NCI-H1694 (cell line): ENCODE data around the gene KSR1.
"Not testable (repeated sequence)": the region's sequence is repeated elsewhere in the genome, so short reads cannot be mapped to it uniquely, and the experiment has no call there.

Experiments used
- DNase-seq: peaks from one replicate; lab custom pipeline; 2025; lab: John Stamatoyannopoulos, UW

The KSR1 gene

DNA sequence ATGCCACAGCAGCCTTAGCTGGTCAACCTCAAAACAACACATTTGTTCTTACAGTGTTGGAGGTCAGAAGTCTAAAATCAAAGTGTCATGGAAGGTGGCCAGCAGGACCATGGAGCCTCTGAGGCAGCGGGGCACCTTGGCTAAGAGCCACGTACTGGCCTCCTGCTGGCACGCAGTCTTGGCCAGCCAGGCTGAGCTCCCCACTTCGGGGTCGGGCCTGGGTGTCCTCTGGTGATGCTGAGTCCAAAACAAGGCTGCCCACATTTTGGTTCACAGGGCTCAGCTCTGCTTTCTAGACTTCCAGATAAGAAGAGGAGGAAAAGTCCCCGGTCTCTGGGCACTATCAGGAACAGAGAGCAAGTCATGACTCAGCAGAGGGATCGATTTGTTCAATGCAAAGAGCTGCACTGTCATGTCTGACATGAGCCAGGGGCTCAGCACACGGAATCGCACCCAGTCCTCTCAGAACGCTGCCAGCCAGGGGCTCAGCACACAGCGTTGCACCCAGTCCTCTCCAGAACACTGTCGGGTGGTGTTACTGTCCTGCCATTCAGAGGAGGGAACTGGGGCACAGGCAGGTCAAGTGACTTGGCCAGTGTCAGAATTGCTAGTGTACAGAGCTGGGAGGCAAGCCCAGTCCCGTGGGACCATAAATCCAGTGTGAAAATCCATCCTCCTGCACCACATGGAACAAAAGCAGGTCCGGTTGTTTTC lies 177.2 kb downstream of the KSR1 start:
- DNase-seq: no peak

DNA sequence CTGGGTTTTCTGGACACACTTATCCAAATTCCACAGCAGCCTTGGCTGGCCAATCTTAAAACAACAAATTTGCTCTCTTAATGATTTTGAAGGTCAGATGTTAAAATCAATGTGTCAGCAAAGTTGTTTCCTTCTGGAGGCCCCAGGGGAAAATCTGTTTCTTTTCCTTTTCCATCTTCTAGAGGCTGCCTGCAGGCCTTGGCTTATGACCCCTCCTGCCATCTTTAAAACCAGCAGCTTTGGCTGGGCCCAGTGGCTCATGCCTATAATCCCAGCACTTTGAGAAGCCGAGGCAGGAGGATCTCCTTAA lies 177.7 kb downstream of the KSR1 start:
- DNase-seq: no peak

DNA sequence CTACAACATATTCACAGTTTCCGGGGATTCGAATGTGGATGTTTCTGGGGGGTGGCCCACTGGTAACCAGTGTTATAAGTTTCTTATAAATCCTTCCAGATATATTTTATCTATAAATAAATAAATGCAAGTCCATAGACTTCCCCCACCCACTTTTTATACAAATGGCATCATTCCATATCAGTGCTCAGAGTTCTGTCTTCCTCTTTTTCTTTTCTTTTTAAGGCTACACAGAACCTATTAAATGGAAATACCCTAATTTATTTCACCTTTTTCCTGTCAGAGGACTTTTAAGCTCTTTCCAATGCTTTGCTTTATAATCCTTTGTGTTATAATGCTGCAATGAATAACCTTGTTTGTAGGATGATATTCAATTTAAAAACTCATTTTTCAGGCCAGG lies 178.5 kb downstream of the KSR1 start:
- DNase-seq: no peak

DNA sequence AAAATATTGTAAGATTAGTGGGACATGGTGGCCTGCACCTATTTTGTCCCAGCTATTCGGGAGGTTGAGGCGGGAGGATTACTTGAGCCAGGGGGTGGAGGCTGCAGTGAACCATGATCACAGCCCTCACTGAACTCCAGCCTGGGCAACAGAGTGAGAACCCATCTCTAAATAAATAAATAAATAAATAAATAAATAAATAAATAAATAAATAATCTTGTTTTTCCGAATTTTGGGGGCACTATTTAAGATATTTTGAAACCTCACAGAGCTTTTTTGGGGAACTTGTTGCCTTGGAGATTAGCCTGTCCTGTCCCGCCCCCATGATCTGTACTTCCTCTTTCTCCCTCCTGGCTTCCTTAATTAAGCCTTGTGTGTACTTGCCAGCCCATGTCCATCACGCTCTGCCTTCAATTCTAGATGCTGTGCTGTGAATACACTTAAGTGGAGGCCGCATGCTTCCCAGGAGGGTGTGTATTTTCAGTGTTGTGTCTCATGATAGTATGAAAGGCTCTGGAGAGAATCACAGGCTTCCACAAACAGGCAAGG lies 179.1 kb downstream of the KSR1 start:
- DNase-seq: no peak

DNA sequence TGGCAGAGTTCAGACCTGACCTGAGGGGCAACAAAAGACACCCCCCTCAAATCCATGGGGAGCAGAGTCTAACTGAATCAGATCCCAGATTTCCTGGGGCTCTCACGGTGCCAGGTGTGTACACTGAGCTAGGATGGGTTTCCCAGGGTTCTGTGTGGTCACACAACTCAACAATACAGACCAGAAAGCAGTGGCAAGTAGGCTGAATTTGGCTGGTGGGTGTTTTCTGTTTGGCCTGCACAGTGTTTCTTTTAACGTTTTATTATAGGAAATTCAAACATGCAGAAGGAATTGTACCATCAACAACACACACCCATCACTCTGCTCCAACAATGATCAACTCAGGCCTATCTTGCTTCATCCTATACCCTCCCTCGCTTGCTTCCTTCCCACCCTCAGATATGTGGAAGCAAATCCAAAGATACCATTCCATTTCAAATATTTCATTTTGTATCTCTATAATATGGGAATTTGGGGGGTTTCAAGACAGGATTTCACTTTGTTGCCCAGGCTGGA lies 179.8 kb downstream of the KSR1 start:
- not testable (repeated sequence) for DNase-seq

DNA sequence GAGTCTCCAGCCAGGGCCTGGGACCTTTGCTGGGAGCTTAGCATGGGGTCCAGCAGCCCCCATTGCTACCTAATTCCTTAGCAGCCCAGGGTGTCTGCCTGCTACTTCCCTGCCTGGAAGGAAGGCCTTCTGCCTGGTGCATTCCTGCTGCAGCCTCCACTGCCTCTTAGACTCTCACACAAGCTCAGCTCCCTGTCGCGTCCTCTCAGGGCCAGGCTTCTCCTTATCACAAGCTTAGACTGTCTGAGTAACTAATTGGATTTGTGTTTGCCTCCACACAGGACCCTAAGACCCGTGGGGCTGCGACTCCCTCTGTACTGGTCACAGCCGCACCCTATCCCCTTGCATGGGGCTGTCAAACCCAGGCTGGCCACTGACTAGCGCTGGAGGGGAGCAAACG lies 181.6 kb downstream of the KSR1 start:
- DNase-seq: not testable (repeated sequence)

DNA sequence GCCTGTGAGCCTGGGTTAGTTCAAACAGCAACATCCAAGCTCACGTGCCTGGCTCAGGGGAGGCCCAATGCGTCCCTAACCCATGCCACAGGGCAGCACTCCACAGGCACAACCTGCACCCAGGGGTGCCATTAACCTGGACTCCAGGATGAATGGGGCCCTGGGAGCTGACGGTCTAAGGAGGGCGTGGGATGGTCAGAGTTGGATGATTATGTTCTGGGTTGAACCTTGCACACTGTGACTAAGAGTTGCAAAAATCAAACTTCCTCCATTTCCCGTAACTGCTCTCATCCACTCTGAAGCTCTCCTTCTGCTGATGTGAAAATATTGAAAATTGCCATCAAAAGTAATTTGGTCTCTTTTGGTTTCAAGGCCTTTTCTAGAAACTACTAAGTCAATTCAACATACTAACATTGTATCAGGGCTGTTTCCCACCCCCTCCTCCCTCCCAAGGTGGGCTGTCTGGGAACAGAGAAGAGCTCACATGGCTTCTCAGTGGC lies 182.2 kb downstream of the KSR1 start:
- DNase-seq: not testable (repeated sequence)

DNA sequence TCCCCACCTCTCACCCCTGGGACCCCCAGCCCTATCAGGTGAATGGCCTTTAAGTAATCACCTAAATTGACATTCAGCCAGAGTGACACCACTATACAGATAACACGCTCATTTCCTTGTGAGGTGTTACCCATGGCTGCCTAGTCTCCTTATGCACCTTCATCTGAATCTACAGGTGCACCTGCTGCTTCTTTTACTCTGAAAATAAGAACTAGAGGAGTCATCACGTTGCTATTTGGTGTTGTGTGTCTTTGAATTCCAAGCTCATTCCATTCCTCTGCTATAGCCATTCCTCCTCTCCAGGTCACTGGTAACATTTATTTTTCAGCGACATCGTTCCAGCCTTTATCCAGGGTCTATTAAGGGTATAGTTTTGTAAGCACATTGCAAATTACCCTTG lies 184.5 kb downstream of the KSR1 start:
- DNase-seq: no peak

DNA sequence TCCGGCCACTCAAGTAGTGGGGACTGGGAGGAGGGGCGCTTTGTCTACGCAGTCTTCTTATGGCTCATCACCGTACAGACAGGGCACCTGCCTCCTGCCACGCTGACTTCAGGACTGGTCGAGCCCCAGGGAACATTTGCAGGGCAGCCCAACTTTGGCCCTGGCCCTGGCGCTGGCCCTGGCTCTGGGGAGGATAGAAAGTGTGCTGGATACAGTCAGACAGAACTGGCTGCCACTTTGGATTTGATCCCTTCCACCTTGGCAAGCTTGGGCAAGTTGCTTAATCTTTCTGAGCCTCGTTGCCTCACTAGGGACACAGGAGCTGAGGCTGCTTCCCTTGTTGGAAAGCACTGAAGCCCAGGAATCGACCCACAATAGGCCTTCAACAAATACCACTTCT lies 188.3 kb downstream of the KSR1 start:
- DNase-seq: no peak

DNA sequence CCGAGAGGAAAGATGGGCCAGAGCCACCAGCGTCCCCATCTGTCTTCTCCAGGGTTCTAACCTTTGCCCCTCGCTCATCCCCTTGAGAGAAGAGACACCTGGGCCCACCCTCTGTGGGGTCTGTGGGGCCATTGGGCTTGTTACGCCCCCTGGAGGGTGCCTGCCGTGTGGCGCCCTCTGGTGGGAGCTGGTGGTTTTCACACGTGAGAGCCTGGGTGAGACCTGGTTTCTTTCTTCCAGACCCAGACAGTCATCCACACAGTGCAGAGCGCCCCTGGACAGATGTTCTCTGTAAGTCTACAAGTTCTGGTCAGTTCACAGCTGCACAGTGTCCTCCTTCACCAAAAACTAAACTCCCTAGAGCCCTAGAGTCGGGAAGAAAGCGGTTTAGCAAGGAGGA lies 189.4 kb downstream of the KSR1 start:
- not testable (repeated sequence) for DNase-seq

DNA sequence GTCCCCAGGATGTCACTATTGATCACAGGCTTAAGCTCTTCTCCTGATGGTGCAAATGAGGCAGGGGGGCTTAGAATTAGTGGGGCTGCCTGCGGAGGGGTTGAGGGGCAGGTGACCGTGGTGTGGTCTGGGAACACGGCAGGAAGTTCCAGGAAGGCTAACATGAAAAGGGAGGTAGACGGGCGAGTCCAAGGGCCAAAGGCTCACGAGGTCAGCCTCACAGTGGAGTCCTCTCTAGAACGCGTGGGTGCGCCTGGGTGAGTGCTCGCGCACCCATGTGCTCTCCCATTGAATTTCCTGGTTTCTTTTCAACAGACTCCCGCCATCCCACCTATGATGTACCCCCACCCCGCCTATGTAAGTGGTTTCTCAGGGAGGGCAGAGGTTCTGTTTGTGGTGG lies 190.0 kb downstream of the KSR1 start:
- no peak for DNase-seq

DNA sequence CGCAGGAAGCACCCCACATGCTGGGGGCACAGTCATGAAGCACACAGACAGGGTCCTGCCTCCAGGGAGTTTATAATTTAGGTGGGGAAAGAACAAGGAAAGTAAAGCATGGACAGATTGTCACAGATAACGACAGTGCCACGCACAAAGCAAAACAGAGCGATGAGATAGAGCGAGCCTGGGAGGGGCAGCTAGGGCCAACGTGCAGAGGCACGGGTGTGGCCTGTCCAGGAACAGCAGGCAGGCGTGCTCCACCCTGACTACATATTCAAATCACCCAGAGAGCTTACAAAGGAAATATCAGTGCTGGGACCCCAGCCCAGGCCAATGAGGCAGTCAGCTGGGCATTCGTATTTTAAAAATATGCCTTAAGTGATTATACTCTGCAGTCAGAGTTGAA lies 191.5 kb downstream of the KSR1 start:
- DNase-seq: no peak

DNA sequence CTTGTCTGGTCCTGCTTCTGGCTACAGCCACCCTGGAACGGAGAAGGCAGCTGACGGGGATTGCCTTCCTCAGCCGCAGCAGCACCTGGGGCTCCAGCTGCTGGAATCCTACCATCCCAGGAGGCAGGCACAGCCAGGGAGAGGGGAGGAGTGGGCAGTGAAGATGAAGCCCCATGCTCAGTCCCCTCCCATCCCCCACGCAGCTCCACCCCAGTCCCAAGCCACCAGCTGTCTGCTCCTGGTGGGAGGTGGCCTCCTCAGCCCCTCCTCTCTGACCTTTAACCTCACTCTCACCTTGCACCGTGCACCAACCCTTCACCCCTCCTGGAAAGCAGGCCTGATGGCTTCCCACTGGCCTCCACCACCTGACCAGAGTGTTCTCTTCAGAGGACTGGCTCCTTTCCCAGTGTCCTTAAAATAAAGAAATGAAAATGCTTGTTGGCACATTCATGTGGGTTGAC lies 192.9 kb downstream of the KSR1 start:
- not testable (repeated sequence) for DNase-seq

DNA sequence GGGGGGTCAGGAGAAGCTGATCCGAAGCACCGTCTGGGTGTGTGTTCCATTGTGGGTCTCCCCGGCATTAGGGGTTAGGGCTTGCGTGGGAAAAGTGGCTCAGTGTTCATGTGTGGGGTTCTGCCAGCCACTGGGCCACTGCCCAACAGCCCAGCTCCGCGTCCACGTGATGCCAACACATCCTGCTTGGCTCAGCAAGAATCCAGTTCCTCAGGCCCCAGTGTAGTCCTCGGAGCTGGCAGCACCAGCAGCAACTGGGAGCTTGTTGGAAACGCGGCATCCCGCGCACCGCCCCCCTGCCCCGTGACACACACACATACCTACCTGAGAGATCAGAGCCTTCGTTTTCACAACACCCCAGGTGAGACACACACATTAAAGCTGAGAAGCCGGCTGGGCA lies 193.7 kb downstream of the KSR1 start:
- DNase-seq: no peak

DNA sequence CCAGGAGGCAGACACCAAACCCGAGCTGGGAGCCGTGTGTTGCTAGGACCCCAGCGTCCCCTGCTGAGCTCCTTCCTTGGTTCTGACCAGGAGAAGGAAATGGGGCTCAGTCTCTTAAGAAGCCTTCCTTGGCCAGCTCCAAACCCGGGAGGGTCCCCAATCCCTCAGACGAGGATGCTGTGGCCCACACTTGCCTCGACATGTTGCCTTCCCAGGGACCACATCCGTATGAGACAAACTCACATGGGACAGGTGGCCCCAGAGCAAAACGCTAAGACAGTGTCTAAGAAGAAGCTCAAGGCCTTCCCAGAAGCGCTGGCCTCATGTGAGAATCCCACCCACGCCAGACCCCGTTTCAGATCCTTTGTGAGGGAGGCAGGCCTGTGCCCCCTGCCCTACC lies 194.6 kb downstream of the KSR1 start:
- no peak for DNase-seq

DNA sequence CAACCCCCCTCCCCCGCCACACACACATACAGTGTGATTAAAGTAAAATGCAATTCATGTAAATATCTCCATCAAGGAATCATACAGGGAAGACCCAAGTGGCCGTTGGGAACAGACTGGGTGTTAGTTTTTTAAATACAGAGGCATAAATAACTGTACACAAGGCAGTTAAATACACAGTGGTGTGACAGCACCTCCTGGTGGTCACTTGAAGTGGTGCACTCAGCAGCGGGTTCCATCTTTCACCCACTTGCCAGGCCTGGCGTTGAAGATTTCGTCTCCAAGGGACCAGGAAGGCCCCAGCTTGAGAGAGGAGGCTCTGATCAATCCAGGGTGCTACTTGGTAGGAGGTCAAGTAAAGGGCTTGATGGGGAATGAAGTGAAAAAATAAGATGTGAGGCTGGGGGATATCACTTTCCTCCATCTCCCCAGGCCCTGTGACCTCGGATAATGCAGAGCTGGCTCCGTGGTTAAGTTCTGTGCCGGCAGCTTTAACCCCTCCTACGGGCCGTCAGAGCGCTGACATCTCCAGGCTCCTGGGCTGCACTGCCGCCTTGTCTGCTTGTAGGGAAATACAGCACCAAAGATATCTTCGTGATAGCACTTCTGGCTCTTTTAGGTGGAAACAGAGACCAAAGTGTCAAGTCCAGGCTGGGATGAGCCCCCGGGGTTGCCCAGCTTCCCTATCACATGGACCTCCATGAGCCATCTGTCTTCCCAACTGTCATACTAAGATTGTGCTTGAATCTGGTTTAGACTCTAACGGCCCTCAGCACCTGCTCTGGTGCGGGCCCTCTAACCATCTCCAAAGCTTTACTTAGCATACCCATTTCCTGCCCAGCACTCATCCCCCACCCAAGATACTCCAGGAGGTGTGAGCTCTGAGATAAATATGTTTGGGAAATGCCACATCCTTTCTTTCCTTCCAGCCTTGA lies 195.4 kb downstream of the KSR1 start:
- peak; percentile 48 for DNase-seq

DNA sequence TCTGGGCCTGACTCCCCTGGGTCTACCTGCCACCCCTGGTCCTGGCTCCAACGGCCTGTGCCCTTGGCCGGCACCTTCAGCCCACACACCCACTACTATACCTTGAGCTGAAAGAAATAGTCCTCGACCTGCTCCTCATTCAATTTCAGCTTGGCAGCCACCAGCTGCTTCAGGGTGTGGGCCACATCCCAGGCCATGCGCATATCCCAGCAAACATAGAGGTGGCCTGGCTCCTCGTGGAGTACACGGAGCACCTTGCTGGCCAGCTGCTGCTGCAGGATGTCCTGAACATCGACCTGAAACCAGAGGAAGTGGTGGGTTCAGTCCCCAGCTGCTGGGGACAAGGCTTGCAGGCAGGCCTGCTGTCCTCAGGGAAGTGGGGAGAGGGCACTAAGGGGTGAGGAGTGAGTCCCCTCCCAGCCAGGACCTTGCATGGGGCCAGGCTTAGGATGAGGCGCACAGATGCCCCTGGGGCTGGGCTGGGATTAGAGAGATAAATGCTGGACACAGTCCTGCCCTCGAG lies 197.3 kb downstream of the KSR1 start:
- DNase-seq: not testable (repeated sequence)

DNA sequence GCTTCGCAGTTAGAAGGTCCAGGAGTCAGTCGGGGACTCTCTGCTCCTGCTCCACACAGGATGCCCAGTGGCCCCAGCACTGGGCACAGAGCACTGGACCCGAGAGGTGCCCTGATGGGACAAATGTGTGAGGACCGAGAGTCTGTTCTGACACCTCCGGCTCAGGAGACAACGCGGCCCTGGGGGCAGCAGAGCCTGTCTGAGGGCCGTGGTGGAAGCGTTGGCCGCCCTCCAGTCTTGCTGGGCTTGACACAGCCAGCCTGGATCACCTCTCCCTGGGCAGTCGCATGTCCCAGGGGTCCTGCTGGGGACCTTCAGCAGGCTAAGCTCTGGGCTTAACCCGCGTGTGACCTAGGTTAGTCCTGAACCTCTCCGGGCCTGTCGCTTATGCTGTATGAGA lies 197.9 kb downstream of the KSR1 start:
- DNase-seq: no peak

DNA sequence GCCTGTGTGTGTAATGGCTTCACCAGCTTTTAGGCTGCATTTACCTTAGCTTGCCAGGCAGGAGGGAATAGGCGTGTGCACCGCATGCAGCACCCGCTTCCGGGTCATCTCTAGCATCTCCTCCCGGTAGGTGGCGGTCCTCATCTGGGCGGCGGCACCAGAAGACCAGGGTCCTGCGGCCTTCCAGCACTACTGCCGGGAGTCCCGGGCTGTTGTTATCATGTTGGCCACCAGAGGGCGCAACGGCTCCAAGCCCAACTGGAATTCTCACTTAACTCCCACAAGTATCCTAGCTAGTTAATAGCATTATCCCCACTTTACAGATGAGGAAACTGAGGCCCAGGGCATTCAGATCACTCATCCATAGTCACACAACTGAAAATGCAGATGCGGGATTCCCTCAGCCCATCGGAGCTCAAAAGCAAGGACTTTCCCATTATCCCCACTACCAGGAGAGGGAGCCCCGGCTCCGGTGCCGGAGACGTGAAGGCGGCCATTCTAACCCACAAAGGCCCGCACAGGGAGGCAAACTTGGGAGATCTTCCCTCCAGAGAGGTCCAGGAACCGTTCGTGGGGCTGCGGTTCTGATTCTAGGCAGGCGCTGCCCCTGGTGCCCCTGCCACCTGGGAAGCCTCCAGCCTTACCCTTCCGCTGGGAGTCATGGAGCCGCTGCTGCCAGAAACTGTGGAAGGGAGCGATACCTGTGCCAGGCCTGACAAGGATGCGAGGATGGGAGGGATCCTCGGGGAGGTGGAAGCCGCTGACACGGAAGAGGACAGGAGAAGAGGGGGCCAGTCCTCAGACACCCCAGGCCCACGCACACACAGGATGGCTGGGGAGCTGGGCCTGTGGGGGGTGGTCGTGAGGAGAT lies 198.6 kb downstream of the KSR1 start:
- peak; percentile 89 for DNase-seq

DNA sequence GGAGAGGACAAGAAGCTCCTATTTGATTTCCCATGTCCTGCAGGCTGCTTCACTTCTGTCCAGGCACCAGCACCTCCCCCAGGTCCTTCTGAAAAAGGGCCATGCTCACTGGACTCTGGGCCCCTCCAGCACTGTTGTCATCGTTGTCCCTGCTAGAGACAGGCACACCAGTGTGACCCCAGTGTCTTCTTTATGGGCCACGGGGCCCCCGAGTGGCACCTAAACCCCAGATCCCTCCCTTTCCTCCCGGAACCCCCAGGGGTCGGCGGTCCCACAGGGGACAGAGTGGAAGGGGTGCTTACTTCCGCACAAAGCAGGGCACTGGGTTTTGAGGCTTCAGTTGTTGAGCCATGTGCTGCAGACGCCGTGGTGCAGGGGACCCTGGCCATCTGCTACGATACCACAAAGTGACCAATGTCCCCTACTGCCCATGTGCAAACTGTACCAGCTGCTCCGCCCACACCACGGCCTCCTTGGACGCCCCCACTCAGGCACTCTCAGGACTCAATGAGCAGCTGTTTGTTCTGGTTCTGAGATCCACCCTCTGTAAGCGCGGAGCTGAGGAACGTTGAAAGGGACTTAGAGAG lies 199.4 kb downstream of the KSR1 start:
- DNase-seq: not testable (repeated sequence)

DNA sequence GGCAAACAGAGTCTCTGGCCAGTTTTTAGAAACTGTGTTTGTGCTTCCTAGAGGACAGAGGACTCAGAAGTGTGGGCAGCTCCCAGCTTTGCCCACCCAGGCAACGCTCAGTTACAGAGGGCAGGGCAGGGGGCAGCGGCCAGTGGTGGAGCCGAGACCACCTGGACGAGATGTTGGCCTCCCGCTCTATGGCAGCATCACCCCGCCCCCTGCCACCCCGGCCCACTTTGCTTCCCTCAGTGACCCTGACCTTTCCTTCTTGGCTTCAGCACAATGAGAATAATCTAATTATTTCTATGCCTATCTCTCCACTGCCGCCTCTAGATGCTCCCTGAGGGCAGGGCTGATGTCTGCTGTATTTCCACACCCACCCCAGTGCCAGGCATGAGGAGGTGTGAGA lies 200.4 kb downstream of the KSR1 start:
- not testable (repeated sequence) for DNase-seq
